ENCODE data around the gene RREB1. TPM values are rescaled to one million over a fixed set of nuclear protein-coding genes. Genes with fewer than 3 reads are reported as not detected.

RREB1 gene
- total and polyA plus RNA-seq, 10 donors: 3.2 to 72.0 (median 54.6) TPM

DNA sequence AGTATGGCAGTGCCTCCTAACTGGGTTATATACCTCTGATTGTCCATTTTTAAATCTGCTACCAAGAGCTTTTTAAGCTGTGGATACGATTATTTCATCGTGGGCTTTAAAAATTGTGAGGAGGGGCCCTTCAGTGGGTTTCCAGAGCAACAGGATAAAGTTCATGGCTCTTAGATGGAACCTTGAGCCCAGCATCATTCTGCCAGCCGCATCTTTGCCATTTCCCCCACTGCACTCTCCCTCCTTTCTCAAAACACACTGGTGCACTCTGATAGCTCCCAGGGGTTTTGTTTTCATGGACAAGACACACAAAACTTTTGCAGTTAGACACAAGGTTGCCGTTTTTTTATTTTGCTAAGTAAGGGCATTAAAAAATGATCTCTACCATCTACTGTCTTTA lies 54.1 kb downstream of the RREB1 start:
- no peaks in the 10 kb centered on the region for H3K9me3 ChIP-seq
- peaks cover 27 to 100% (median 79%) of the 10 kb centered on the region in 6 donors for H3K4me1 ChIP-seq
- intact Hi-C loops (cut with DNase I; ENCODE audit: low total_unique reads): no loop called here
- H3K36me3 ChIP-seq: peaks cover 0 to 10% (median 0%) of the 10 kb centered on the region in 6 donors
- no peak for DNase-seq
- no peaks in the 10 kb centered on the region for H3K27me3 ChIP-seq (replicated peaks in 1 of 7)
- H3K27ac ChIP-seq: no peak overlapping the region
- no peak for TF ChIP-seq POLR2AphosphoS5 (IDR thresholded peaks at IDR 0.05)
- no peak for TF ChIP-seq POLR2A (IDR thresholded peaks at IDR 0.05)
- TF ChIP-seq, protein P1, sequence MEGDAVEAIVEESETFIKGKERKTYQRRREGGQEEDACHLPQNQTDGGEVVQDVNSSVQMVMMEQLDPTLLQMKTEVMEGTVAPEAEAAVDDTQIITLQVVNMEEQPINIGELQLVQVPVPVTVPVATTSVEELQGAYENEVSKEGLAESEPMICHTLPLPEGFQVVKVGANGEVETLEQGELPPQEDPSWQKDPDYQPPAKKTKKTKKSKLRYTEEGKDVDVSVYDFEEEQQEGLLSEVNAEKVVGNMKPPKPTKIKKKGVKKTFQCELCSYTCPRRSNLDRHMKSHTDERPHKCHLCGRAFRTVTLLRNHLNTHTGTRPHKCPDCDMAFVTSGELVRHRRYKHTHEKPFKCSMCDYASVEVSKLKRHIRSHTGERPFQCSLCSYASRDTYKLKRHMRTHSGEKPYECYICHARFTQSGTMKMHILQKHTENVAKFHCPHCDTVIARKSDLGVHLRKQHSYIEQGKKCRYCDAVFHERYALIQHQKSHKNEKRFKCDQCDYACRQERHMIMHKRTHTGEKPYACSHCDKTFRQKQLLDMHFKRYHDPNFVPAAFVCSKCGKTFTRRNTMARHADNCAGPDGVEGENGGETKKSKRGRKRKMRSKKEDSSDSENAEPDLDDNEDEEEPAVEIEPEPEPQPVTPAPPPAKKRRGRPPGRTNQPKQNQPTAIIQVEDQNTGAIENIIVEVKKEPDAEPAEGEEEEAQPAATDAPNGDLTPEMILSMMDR (IDR thresholded peaks at IDR 0.05 in 8 of 11, conservative IDR thresholded peaks at IDR 0.05 in 3 of 11): no peak
- WGBS, 5 donors: 73 to 89% (median 83%) methylated on average over 4 of the region's 4 CpGs
- H3K4me3 ChIP-seq: no peak overlapping the region

DNA sequence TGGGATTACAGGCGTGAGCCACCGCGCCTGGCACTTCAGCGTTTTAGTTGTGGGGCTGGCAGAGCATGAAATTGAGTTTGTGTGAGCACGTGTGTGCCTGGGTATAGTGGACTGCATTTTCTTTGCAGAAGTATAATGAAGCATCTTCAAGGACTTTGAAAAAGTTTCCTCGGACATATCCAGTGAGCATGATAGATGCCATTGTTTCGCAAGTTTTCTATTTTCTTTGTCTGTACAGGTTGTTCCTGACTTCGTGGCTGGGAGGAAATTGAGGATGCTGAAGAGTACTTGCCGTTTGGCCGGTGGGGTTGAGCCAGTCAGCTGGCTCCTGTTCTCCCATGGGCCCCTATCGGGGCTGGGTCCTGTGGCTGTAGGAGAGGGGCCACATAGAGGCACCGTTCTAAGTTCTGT lies 55.9 kb downstream of the RREB1 start:
- intact Hi-C loops (cut with DNase I; ENCODE audit: low total_unique reads): no loop called here
- no peak for DNase-seq
- Histone ChIP-seq H3K4me1 (peaks cover 29 to 100% (median 81%) of the 10 kb centered on the region in 6 donors), H3K9me3 (no peaks in the 10 kb centered on the region), H3K36me3 (peaks cover 0 to 10% (median 0%) of the 10 kb centered on the region in 6 donors), H3K4me3 (no peak overlapping the region), H3K27me3 (replicated peaks in 1 of 7) (no peaks in the 10 kb centered on the region), H3K27ac (peak overlapping the region in 3 of 8 donors; percentile 71 to 83 (median 76))
- WGBS, 5 donors: 60 to 77% (median 71%) methylated on average over 12 of the region's 12 CpGs
- TF ChIP-seq POLR2A (IDR thresholded peaks at IDR 0.05) (no peak), POLR2AphosphoS5 (IDR thresholded peaks at IDR 0.05) (peak in 1 of 3 donors; percentile 3)
- TF ChIP-seq, protein P1 (IDR thresholded peaks at IDR 0.05 in 8 of 11, conservative IDR thresholded peaks at IDR 0.05 in 3 of 11): no peak

DNA sequence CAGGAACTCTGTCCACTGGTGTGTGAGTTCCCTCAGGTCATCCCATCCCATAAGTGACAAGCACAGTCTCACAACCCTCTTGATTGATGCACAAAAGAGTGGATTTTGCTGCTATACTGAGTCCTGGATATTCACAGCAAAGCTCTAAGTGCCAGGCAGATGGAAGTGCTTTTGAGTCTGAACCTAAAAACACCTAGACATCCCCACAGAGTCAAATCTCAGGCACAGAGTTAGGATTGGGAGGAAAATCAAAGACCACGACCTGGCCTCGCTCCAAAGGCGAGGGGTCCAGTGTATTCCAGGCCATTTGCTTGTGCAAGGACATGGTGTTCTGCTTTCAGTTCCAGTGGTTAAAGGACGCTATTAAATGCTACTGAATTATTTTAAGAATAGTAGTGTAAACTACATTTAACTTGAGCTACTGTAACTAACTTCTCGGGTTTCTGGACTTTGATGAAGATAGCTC lies 56.8 kb downstream of the RREB1 start:
- H3K36me3 ChIP-seq: peaks cover 0 to 10% (median 0%) of the 10 kb centered on the region in 6 donors
- H3K27me3 ChIP-seq (replicated peaks in 1 of 7): no peaks in the 10 kb centered on the region
- no peak for DNase-seq
- intact Hi-C loops (cut with DNase I; ENCODE audit: low total_unique reads): no loop called here
- TF ChIP-seq POLR2A (IDR thresholded peaks at IDR 0.05) (no peak), POLR2AphosphoS5 (IDR thresholded peaks at IDR 0.05) (no peak)
- TF ChIP-seq, protein P1 (IDR thresholded peaks at IDR 0.05 in 8 of 11, conservative IDR thresholded peaks at IDR 0.05 in 3 of 11): no peak
- peaks cover 37 to 100% (median 84%) of the 10 kb centered on the region in 6 donors for H3K4me1 ChIP-seq
- peak overlapping the region in 5 of 8 donors; percentile 48 to 83 (median 71) for H3K27ac ChIP-seq
- no peak overlapping the region for H3K4me3 ChIP-seq
- H3K9me3 ChIP-seq: no peaks in the 10 kb centered on the region
- WGBS, 5 donors: 63 to 81% (median 70%) methylated on average over 5 of the region's 5 CpGs

DNA sequence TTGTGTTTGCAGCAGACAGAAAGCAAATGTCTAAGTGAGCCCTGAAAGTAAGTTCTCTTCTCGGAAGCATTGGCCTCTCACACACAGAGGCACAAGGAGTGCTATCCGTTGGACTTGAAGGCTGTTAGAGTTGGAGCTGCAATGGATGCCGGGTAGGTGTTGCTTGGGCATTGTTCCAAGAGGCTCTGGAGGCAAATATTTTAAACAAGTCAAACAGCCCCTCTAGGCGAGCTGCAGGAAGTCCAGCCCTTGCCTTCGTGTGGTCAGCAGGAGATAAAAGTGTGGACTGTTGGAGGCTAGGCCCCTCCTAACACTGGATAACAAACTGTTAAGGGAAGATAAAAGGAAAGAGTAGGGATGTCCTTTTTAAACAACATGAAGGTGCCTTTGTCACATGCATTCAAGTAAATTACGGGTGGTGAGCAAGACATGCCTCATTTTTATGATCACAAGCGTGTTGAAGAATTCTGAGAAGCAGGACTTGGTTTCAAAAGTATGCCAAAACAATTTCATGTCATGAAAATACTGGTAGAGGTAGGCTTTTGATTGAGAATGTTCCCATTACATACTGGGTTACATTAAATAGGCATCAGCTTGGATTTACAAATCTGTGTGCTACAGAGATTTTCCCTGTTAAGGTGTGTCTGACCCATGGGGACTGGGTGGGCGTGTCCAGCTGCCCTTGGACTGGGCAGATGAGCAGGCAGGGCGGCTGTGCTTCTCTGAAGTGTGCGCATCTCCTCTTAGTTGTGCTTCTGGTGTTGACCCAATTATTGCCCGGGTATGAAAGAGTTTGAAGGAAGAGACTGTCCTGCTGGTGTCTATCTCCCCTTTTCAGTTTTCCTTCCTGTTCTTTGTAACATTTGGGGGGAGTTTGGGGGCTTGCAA lies 57.5 kb downstream of the RREB1 start:
- peaks cover 39 to 100% (median 86%) of the 10 kb centered on the region in 6 donors for H3K4me1 ChIP-seq
- no peaks in the 10 kb centered on the region for H3K9me3 ChIP-seq
- H3K4me3 ChIP-seq: no peak overlapping the region
- no peaks in the 10 kb centered on the region for H3K27me3 ChIP-seq (replicated peaks in 1 of 7)
- WGBS, 5 donors: 60 to 73% (median 64%) methylated on average over 11 of the region's 11 CpGs
- intact Hi-C loops (cut with DNase I; ENCODE audit: low total_unique reads): no loop called here
- DNase-seq: no peak
- TF ChIP-seq, protein P1 (IDR thresholded peaks at IDR 0.05 in 8 of 11, conservative IDR thresholded peaks at IDR 0.05 in 3 of 11): no peak
- no peak for TF ChIP-seq POLR2A (IDR thresholded peaks at IDR 0.05)
- TF ChIP-seq POLR2AphosphoS5 (IDR thresholded peaks at IDR 0.05): peak in 1 of 3 donors; percentile 19
- H3K36me3 ChIP-seq: peaks cover 0 to 10% (median 0%) of the 10 kb centered on the region in 6 donors
- H3K27ac ChIP-seq: peak overlapping the region in 6 of 8 donors; percentile 48 to 83 (median 70)
